HEK293T (cell line): Measurements from ENCODE around the gene TRANK1.

Source experiments
- ARNT ChIP-seq: fragments of 450-650 bp; IDR thresholded peaks from 2 replicates; pipeline ENCODE4 v1.6.1; 2017; ENCODE audit warnings: mild to moderate bottlenecking
- BHLHE40 ChIP-seq: fragments of 450-650 bp; IDR thresholded peaks from 2 replicates; pipeline ENCODE4 v1.6.1; 2016; ENCODE audit warnings: mild to moderate bottlenecking, moderate library complexity, borderline replicate concordance
- ELF4 ChIP-seq: fragments of 450-650 bp; IDR thresholded peaks from 2 replicates; pipeline ENCODE4 v1.6.1; 2017; ENCODE audit warnings: antibody characterized with exemption
- FOXM1 ChIP-seq: fragments of 450-650 bp; IDR thresholded peaks from 2 replicates; pipeline ENCODE4 v1.6.1; 2017; ENCODE audit warnings: mild to moderate bottlenecking, borderline replicate concordance
- NFRKB ChIP-seq: fragments of 450-650 bp; IDR thresholded peaks from 2 replicates; pipeline ENCODE4 v1.6.1; 2016; ENCODE audit warnings: mild to moderate bottlenecking, moderate library complexity
- PKNOX1 ChIP-seq: fragments of 450-650 bp; IDR thresholded peaks from 2 replicates; pipeline ENCODE4 v1.6.1; 2016
- SP1 ChIP-seq: fragments of 450-650 bp; IDR thresholded peaks from 2 replicates; pipeline ENCODE4 v1.6.1; 2017
- SUZ12 ChIP-seq: fragments of 450-650 bp; IDR thresholded peaks from 2 replicates; pipeline ENCODE4 v1.6.1; 2016; ENCODE audit warnings: mild to moderate bottlenecking

- TF ChIP-seq BHLHE40 (no peak), ELF4 (no peak), ARNT (no peak), SP1 (no peak), FOXM1 (no peak), PKNOX1 (no peak), NFRKB (no peak), SUZ12 (no peak)
These were observed 47.3 kb upstream of the TRANK1 start for GRCh38 chr3:36991923-36992805.
